ENCODE data around the gene CTPS1.
A peak's percentile ranks its signal among the peaks of the same experiment; 100 is the strongest.

CTPS1 gene, protein sequence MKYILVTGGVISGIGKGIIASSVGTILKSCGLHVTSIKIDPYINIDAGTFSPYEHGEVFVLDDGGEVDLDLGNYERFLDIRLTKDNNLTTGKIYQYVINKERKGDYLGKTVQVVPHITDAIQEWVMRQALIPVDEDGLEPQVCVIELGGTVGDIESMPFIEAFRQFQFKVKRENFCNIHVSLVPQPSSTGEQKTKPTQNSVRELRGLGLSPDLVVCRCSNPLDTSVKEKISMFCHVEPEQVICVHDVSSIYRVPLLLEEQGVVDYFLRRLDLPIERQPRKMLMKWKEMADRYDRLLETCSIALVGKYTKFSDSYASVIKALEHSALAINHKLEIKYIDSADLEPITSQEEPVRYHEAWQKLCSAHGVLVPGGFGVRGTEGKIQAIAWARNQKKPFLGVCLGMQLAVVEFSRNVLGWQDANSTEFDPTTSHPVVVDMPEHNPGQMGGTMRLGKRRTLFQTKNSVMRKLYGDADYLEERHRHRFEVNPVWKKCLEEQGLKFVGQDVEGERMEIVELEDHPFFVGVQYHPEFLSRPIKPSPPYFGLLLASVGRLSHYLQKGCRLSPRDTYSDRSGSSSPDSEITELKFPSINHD

DNA sequence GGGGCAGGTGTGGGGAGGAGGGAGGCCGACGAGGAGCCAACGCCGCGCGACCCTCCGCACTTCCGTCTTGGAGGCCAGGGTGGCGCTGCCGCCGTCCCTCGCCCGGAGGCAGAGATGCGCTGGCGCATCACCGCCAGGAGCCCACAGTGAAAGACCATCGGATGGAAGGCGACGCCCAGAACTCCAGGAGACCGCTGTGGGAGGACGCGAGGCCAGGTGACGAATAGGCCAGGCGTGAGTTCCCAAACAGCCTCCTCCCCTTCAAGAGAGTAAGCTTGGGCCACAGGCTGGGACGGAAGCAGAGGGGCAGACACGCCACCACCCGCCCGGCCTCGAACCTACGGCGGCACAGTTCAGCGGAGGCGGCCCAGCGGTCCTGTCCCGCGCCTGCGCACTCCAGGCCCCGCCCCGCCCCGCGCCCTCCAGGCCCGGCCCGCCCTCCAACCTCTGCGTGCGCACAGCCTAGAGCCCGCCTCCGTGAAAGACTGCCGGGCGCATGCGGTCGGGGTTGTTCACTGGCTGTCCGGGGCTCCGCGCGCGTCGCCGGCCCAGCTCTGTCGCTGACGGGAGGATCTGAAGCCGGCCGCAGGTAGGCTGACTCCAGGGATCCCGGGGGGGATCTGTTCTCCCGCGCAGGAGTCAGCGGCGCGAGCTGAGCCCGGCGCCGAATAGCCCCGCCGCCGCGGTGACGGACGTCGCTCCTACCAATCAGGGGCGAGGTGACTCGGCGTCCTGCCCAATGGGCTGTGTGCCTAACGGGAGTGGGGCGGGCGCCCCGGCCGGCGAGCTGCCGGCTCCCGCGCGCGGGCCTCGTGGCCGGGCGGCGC lies at the start of gene CTPS1:
CTPS1 (plus strand) TSS at position 456 of the 827 bp plus-strand sequence. CDS start 3,595 bp downstream, outside the sequence.
- peak; percentile 86 for DNase-seq

DNA sequence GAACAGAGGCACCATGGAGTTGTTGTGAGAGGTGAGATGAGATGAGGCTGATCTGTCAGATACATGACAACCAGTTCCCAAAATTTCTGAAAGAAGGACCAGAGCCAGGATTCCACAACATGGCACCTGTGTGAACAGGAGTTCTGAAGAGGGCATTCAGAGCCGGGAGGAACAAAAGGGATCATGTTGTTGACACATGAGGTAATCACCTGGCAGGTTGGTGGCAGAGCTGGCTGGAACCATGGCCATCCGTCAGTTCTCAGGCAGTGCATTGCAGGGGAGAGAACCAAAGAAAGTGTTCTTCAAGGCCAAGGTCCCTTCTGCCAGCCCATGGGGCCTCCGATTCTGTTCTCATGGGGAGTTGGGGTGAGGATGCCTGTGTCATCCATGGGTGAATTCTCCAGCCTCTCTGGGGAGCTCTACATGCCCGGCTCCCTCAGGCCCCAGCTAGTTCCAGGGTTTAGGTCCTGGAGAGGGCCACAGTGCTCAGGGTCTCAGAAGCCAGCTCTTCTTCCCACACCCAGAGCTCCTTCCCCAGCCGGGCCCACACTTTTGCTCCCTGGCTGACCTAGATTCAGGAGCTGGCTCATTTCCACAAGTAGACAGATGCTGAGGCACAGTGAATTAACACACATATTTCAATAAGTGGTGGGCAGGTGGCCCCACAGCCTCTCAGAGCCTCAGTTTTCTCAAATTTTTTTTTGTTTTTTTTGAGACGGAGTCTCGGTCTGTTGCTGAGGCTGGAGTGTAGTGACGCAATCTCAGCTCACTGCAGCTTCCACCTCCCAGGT lies 49.1 kb upstream of the CTPS1 start:
- DNase-seq, result no peak

DNA sequence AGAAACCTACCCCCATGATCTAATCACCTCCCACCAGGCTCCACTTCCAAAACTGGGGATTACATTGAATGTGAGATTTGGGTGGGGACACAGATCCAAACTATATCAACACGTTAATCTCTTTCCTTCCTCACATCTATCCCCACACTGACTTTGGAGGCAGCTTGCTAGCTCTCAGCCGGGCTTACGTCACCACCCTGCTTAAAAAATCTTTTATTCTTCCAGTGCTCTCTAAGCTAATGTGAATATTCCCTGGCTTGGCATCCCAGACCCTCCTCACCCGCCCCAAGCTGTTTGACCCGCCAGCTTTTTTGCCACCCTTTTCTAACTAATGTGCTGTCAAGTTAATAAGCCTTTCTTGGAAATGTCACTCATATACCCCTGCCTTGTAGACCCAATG lies 47.9 kb upstream of the CTPS1 start:
- no peak for DNase-seq

DNA sequence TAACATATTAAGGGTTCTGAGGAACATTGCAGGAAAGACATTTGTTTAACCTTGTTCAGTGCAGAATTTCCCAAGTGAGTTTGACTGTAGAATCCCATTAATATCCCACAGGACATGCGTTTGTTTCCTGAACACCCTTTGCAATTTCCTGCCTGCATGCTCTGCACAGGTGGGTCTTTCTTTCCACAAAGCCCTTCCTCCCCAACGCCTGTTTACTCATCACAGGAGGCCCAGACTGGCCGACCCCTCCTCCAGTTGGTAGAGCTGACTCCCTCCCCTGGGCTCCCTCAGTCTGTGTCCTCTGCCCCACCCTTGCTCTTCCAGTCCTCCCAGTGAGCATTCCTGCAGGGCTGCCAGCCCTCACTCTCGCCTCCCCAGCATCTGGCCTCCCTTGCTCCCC lies 47.5 kb upstream of the CTPS1 start:
- DNase-seq, result no peak

DNA sequence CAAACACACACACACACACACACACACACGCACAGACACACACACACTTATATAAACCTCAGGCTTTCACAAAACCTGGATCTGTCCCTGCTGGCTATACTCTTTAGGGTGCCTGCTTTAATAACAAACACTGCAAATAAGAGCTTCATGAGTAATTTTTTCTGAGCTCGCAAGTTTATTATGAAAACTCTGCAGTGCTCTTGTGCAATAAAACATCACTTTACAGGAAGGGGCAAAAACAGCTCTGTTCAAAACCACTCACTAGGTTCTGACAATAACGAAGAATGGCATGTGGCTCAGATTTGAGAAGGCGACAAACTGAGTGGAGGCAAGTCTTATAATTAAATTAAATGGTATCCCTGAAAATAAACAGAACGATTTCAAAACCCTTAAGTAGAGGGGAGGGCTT lies 42.6 kb upstream of the CTPS1 start:
- no peak for DNase-seq

DNA sequence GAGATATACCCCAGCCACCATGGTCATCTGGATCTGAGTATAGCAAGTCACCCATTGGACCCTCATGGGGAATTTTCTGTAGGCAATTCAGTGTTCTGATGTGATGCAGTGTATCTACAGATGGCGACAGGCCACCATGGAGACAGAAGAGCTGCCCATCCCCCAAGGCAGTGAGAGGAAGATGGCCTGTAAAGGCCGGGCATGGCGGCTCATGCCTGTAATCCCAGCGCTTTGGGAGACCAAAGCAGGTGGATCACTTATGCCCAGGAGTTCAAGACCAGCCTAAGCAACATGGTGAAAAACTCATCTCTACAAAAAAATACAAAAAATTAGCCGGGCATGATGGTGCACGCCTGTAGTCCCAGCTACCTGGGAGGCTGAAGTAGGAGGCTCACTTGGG lies 41.1 kb upstream of the CTPS1 start:
- DNase-seq, result no peak

DNA sequence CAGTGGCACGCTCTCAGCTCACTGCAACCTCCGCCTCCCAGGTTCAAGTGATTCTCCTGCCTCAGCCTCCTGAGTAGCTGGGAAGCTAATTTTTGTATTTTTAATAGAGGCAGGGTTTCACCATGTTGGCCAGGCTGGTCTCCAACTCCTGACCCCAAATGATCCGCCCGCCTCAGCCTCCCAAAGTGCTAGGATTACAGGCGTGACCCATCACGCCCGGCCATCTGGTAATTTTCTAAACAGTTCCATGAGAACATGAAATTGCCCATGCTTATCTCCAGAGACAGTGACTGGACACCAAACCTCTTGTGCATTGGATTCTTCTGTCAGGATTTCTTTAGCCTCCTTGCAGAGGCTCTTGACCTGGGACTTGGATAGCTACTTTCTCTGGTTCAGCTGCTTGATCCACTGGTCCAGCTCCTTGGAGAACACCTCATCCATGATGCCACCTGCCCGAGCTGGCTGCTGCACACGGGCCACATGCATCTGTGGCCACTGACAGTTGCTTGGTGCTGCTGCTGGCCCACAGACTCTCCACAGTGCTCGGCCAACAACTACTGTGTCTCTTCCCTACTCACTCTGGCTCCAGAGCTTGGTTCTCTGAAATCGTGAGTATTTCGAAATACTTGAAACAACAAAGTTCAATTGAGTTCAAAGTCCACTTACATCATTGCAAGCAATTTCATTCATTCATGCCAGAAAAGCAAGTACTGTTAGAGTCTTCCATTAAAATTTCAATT lies 40.0 kb upstream of the CTPS1 start:
- no peak for DNase-seq

DNA sequence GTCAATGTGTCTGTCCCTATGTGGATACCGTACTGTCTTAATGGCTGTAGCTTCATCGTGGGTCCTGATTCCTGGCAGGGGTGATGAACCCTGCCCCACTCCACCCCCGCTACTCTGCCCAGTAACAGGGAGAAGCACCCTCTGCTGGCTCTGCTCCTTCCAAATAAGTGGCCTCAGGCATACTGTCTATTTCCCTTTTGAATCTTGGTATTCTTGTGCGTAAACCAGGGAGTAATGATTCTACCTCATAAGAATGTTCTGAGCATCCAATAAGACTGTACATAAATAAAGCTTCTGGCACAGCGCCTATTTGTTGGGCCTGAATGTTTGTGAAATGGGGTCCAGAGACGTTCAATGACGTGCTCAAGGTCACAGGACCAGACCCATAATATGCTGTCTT lies 35.2 kb upstream of the CTPS1 start:
- no peak for DNase-seq

DNA sequence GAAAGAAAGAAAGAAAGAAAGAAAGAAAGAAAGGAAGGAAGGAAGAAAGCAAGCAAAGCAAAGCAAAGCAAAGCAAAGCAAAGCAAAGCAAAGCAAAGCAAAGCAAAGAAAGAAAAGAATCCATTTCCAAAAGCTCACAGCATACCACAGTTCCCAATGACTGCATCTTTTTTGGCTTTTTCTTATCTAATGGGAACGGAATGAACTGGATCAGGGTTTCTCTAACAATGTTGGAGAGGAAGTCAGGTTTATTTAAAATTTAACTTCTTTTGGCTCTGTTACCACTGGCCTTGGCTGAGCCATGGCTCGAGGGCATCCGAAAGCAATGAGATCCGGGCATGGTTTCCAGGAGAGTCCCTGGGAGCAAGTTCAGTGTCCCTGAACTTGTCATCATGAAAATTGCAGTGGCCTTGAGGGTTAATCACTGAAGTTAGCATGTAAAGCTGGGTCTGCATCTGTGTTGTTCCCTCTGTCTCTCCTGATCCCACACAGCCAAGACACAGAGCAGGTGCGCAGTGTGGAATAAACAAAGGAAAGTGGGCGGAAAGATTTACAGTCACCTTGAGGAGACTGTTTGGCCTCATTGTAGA lies 34.6 kb upstream of the CTPS1 start:
- no peak for DNase-seq

DNA sequence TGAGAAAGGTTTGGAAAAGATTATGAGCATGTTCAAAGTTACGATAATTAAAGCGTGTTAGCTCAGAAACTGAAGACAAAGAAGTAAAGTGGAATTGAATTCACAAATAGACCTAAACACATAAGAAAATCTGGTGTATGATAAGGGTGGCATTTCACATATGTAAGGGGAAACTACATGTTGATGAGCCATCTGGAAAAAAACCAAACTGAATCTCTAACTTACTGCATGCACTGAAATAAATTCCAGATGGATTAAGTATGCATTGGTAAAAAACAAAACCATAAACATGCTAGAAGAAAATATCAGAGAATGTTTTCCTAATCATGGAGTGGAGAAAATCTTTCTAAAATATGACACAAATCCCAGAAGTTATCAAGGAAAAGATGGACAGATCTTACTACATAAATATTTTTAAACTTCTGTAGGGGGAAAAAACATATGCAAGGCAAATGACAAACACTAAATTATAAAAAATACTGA lies 34.0 kb upstream of the CTPS1 start:
- DNase-seq, result no peak

DNA sequence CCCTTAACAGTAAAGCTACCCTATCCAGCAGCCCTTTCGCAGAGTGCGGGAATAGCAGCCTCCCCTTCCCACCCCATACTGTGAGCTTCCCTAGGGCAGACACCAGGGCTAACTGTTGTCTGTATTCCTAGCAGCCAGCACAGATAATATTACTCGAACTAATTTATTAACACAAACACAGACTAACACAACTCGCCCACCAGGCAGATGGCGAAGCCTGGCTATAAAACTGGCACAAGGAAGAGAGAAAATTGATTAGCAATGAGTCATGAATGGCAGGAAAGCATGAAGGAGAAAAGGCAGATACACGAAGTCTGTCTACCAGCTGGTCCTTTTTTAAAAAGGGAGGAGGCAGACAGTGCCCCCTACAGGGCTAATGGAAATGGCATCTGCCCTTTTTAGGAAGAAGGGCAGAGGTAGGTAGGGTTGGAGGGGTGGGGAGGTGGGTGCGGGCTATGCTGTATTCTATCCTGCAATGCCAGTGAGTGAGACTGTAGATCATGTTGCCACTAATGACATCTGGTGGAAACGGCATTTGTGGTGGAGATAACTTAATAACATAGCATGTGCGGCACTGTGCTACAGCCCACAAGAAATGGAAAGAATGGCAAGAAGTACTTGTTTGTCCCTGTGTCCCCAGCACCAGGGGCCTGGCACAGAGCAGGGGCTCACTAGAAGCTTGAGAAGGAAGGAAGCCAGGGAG lies 30.6 kb upstream of the CTPS1 start:
- peak; percentile 16 for DNase-seq

DNA sequence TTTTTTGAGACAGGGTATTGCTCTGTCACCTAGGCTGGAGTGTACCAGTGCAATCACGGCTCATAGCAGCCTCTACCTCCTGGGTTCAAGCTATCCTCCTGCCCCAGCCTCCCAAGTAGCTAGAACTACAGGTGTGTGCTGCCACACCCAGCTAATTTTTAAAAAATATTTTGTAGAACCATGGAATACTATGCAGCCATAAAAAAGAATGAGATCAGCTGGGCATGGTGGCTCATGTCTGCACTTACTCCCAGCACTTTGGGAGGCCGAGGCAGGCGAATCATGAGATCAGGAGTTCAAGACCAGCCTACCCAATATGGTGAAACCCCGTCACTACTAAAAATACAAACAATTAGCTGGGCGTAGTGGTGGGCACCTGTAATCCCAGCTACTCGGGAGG lies 29.9 kb upstream of the CTPS1 start:
- DNase-seq, result no peak

DNA sequence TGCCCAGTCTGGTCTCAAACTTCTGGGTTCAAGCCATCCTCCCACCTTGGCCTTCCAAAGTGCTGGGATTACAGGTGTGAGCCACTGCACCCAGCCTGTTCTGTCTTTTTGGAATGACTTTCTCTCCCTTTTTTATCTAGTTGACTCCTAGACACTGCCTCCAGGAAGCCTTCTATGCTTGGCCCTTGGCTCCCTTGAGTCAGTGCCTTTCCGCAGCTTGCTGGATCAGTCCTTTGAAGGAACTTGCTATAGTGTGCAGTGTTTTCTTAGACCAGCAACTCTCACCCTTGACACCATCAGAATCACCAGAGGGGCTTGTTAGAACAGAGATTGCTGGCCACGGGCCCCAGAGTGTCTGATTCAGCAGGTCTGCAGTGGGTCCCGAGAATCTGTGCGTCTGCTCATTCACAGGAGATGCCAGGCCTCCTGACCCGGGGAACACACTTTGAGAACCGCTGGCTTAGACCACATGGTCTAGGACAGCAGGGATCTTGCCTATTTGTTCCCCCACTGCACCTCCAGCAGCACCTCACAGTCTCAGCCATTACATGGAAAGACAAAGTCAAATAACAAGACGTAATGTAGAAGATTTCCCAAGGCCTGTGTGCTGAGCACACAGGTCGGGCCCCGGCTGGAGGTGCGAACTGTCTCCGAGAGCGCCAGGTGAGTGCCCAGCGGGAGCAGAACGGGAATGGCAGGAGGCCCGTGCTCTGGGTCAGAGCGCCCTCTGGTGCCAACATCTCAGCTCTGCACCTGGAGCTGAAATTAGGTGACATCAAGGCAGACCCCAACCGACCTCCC lies 27.4 kb upstream of the CTPS1 start:
- DNase-seq, result no peak

DNA sequence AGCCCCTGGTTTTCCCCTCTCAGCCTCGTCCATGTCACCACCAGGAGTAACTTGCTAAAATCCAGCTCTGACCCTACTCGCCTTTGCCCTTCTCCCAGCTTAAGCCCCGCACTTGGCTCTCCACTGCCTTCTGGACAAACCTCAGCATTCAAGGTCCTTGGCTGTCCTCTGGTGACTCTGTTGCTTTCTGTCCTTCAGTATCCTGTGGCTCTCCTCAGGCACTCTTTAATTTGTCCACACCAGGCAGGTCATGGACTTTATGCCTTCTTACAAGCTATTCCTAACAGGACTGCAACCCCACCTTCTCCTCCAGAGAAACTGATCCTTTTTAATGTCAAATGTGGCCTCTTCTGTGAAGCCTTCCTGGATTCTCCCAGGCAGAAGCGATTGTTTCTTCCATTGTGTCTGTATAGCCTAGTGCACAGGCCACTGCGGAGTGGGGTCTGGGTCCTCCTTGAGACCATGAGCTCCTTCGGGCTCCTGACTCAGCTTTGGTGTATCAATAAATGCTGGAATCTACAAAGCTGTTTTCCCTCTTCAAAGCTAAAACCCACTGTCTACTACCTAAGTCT lies 26.7 kb upstream of the CTPS1 start:
- no peak for DNase-seq

DNA sequence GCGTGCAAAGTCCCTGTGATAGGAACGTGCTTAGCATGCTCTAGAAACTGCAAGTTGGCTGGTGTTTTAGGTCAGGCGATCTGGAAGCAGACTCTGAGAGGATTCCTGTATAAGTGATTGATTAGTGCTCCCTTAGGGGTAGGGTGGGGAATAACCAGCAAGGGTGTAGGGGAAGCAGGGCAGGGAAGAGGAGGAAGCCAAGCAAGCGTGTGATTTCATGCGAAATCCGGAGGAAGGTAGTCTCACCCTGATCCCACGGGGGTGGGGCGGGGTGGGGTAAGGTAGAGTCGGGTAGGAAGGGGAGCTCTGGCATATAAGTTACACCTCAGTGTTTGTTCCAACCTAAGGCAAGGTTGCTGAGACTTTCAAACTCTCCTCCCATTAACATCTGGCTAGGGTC lies 24.9 kb upstream of the CTPS1 start:
- no peak for DNase-seq

DNA sequence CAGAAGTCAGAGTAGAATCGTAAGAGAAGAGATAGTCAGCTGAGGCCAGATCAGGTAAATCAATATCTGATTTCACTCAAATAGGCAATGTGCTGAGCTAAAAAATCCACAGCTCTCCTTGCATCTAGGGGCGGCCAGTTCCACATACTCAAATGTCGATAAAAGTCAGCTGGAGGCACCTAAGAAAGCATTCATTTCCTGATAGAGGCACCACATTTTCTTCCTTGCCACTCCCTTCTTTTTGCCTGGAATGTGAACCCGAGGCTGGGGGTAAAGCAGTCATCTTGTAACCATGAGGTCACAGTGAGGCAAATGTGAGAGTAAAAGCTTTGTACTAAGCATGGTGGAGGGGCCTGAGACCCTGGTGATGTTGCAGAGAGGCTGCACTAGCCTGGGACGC lies 24.2 kb upstream of the CTPS1 start:
- DNase-seq, result no peak

DNA sequence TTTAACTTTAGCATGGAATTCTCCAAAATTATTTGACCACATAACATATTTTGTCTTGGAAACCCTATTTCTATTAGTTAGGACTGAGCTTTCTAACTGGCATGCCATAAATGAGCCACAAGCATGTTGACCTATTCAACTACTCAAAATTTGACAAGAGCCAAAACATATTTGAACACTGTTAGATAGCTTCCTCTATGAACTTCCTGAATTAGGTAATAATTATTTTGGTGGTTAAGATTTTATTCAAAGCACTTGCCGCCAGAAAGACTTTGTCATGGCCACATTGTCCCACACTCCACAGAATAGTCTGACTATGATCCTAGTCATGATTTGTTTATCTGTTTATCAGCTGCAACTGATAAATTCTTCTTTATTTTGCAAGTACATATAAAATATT lies 23.1 kb upstream of the CTPS1 start:
- DNase-seq, result no peak

DNA sequence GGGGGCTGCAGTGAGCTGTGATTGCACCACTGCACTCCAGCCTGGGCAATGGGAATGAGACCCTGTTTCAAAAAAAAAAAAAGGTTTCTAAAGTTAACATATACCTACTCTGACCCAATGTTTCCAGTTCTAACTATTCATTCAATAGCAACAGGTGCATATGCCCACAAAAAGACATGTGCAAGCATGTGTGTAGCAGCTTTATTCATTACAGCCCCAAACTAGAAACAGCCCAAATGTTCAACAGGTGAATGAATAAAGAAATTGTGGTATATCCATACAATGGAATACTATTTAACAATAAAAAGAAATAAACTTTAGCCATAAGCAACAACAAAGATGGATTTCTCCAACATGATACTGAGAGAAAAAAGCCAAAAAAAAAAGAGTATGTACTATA lies 21.3 kb upstream of the CTPS1 start:
- no peak for DNase-seq

DNA sequence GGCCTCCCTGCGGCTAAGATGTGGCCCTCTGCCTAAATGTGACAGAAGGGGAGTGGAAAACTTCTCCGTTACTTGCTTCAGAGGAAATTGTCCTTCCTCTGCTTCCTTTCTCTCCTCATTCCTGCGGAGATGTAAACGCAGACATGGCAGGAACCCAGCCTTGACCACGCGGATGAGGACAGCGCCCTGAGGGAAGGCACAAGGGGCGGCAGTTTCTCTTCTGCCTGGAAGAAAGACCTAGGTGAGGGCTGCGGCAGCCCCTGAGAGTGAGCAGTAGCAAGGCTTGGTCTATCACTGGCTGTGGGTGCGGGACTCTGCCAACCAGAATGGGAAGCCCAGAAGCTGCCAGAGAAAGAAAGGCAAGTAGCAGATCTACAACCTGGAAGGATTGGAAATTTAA lies 14.0 kb upstream of the CTPS1 start:
- no peak for DNase-seq

DNA sequence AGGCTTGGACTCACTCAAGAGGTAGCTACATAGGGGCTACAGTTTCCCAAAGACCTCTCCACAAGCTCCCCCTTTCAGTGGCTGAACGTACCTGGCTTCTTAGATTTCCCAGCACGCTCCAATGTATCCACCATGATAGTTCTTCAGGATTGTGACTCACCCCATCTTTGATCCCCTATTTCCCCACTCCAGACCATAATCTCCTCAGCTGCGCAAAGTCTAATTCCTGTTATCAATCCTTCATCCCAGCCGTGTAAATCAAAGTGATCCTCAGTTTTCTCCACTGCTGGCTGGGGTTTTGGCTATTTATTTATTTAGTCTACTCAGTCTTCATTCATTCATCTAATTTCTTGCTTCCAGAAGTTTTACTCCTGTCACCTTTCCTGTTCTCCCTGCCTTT lies 13.1 kb upstream of the CTPS1 start:
- DNase-seq, result no peak
